OCI-LY1 (cell line): ENCODE measurements around the gene STK17A.

Experiments
- H2AFZ ChIP-seq: fragments of 200-600 bp; sonication (generic), shearing (Covaris generic); 2 replicates; pipeline ENCODE4 v1.6.0; 2014; ENCODE audit warnings: antibody characterized with exemption, mild to moderate bottlenecking, low read length
- H3F3A ChIP-seq: fragments of 200-600 bp; sonication (generic), shearing (Covaris generic); 2 replicates; pipeline ENCODE4 v1.6.0; 2014; ENCODE audit warnings: mild to moderate bottlenecking, antibody characterized with exemption, low read length, moderate library complexity; ENCODE audit not compliant: insufficient read depth
- H3K27ac ChIP-seq: fragments of 200-600 bp; sonication (generic); 2 replicates; pipeline ENCODE4 v1.5.1; 2014; ENCODE audit warnings: low read length, mixed run types, mild to moderate bottlenecking, low read depth; ENCODE audit not compliant: poor library complexity, severe bottlenecking
- H3K27me3 ChIP-seq: fragments of 200-600 bp; sonication (generic); 2 replicates; pipeline ENCODE4 v1.6.0; 2014; ENCODE audit warnings: antibody characterized with exemption, mild to moderate bottlenecking, low read length, moderate library complexity; ENCODE audit not compliant: insufficient read depth
- H3K36me3 ChIP-seq: fragments of 200-600 bp; sonication (generic); 2 replicates; pipeline ENCODE4 v1.6.1; 2014; ENCODE audit warnings: mild to moderate bottlenecking, antibody characterized with exemption, low read length, moderate library complexity, mixed read lengths; ENCODE audit not compliant: insufficient read depth
- H3K4me1 ChIP-seq: fragments of 200-600 bp; sonication (generic); 2 replicates; pipeline ENCODE4 v1.5.1; 2014; ENCODE audit warnings: mild to moderate bottlenecking, low read length, moderate library complexity; ENCODE audit not compliant: insufficient read depth, severe bottlenecking
- H3K4me2 ChIP-seq: fragments of 200-600 bp; sonication (generic), shearing (Covaris generic); 2 replicates; pipeline ENCODE4 v1.6.1; 2014; ENCODE audit warnings: low read length
- H3K4me3 ChIP-seq: fragments of 200-600 bp; sonication (generic); 2 replicates; pipeline ENCODE4 v1.5.1; 2014; ENCODE audit warnings: low read length, low read depth, mild to moderate bottlenecking, mixed read lengths; ENCODE audit not compliant: poor library complexity, severe bottlenecking
- H3K79me2 ChIP-seq: fragments of 200-600 bp; shearing (Covaris generic); 2 replicates; pipeline ENCODE4 v1.6.1; 2016; ENCODE audit warnings: mixed run types, low read length, mixed read lengths; ENCODE audit not compliant: insufficient read depth
- H3K9ac ChIP-seq: fragments of 200-600 bp; sonication (generic), shearing (Covaris generic); 2 replicates; pipeline ENCODE4 v1.6.1; 2014; ENCODE audit warnings: mild to moderate bottlenecking, low read length, mixed read lengths
- H3K9me2 ChIP-seq: fragments of 200-600 bp; sonication (generic), shearing (Covaris generic); 2 replicates; pipeline ENCODE4 v1.6.1; 2014; ENCODE audit warnings: low read depth, mild to moderate bottlenecking, low read length, mixed read lengths
- H3K9me3 ChIP-seq: fragments of 200-600 bp; shearing (Covaris generic); 2 replicates; pipeline ENCODE4 v1.6.1; 2014; ENCODE audit warnings: low read length, mixed read lengths
- H4K20me1 ChIP-seq: fragments of 200-600 bp; sonication (generic), shearing (Covaris generic); 2 replicates; pipeline ENCODE4 v1.6.0; 2016; ENCODE audit warnings: mild to moderate bottlenecking, low read length; ENCODE audit not compliant: insufficient read depth
- EZH2 ChIP-seq: fragments of 200-600 bp; sonication (generic), shearing (Covaris generic); IDR thresholded peaks from 2 replicates; pipeline ENCODE4 v1.8.0; 2017; ENCODE audit warnings: borderline replicate concordance, mixed run types, mild to moderate bottlenecking, antibody characterized with exemption, low read length, moderate library complexity, mixed read lengths
- TF ChIP-seq, protein P1 (sequence below): fragments of 200-600 bp; sonication (generic), shearing (Covaris generic); IDR thresholded peaks from 2 replicates; pipeline ENCODE4 v1.5.1; 2017; ENCODE audit warnings: mild to moderate bottlenecking, antibody characterized with exemption, low read length, moderate library complexity, mixed read lengths

Gene STK17A

DNA sequence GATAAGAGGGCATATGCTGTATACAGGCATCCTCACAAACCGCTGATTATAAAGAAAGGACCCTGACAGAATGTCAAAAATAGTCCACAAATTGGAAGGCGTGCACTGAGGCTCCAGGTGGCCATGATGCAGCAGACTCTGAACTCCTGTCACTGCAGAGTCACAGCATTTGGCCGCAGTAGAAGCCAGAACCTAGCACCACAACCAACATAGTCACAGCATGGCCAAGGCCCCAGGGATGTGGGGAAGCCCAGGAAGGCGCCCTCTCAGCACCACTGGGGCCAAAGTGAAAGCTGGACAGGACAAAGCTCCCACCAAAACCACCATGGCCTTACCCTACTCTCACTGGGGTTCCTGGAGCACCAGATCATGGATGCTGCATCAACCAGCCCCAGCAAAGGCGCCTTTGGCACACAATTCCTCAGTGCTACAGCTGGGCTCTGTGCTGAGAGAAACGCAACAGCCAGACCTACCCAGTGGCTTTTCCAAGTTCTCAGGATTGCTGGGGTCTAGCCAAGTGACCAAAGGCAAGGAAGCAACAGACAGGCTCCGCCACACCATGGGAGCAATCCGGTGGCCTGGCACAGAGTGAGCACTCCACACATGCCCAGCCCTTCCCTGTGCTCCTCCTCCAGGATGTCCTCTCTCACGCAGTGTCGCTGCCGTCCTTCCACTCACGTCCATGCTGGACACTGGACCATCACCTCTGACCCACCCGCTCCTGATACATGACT, 60.2 kb downstream of the STK17A start:
- Histone ChIP-seq H4K20me1 (no peaks in the 10 kb centered on the region), H3K4me2 (peak overlapping the region; percentile 2; the same call in 1 of the 2 replicates), H3K4me3 (no peak overlapping the region), H3K79me2 (no peaks in the 10 kb centered on the region), H3K9me2 (no peaks in the 10 kb centered on the region), H2AFZ (no peak overlapping the region), H3K27me3 (no peaks in the 10 kb centered on the region), H3K4me1 (peaks cover 83% of the 10 kb centered on the region), H3K36me3 (peaks cover 86% of the 10 kb centered on the region), H3K9me3 (no peaks in the 10 kb centered on the region), H3K27ac (peak overlapping the region; percentile 80), H3K9ac (peak overlapping the region; percentile 32; the same call in 1 of the 2 replicates), H3F3A (peaks cover 10% of the 10 kb centered on the region)
- TF ChIP-seq, protein P1, sequence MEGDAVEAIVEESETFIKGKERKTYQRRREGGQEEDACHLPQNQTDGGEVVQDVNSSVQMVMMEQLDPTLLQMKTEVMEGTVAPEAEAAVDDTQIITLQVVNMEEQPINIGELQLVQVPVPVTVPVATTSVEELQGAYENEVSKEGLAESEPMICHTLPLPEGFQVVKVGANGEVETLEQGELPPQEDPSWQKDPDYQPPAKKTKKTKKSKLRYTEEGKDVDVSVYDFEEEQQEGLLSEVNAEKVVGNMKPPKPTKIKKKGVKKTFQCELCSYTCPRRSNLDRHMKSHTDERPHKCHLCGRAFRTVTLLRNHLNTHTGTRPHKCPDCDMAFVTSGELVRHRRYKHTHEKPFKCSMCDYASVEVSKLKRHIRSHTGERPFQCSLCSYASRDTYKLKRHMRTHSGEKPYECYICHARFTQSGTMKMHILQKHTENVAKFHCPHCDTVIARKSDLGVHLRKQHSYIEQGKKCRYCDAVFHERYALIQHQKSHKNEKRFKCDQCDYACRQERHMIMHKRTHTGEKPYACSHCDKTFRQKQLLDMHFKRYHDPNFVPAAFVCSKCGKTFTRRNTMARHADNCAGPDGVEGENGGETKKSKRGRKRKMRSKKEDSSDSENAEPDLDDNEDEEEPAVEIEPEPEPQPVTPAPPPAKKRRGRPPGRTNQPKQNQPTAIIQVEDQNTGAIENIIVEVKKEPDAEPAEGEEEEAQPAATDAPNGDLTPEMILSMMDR: no peak
- TF ChIP-seq EZH2: no peak

DNA sequence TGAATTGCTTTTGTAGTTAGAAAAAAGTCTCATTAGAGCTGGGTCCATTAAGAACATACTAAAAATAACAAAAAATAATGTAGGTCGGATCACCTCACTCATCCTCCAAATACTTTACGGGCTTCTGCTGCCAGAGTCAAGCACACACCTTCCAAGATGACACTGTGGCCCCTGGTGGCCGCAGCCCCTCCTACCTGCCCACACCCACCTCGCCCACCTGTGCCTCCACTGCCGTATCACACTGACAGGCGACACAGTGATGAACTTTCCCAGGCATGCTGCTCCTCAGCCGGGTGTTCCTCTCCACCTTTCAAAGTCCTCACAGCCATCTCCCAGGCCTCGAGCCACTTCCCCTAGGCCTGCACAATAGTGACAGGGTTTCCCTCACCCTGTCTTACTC, 60.9 kb downstream of the STK17A start:
- peaks cover 90% of the 10 kb centered on the region for H3K4me1 ChIP-seq
- H3K9me3 ChIP-seq: no peaks in the 10 kb centered on the region
- H3K9ac ChIP-seq: peak overlapping the region; percentile 32; the same call in 1 of the 2 replicates
- H3K27me3 ChIP-seq: no peaks in the 10 kb centered on the region
- H3F3A ChIP-seq: peaks cover 16% of the 10 kb centered on the region
- no peak overlapping the region for H2AFZ ChIP-seq
- no peaks in the 10 kb centered on the region for H4K20me1 ChIP-seq
- peak overlapping the region; percentile 80 for H3K27ac ChIP-seq
- H3K4me3 ChIP-seq: no peak overlapping the region
- peaks cover 79% of the 10 kb centered on the region for H3K36me3 ChIP-seq
- peak overlapping the region; percentile 2; the same call in 1 of the 2 replicates for H3K4me2 ChIP-seq
- no peaks in the 10 kb centered on the region for H3K79me2 ChIP-seq
- no peaks in the 10 kb centered on the region for H3K9me2 ChIP-seq
- no peak for TF ChIP-seq EZH2
- TF ChIP-seq, protein P1: no peak

DNA sequence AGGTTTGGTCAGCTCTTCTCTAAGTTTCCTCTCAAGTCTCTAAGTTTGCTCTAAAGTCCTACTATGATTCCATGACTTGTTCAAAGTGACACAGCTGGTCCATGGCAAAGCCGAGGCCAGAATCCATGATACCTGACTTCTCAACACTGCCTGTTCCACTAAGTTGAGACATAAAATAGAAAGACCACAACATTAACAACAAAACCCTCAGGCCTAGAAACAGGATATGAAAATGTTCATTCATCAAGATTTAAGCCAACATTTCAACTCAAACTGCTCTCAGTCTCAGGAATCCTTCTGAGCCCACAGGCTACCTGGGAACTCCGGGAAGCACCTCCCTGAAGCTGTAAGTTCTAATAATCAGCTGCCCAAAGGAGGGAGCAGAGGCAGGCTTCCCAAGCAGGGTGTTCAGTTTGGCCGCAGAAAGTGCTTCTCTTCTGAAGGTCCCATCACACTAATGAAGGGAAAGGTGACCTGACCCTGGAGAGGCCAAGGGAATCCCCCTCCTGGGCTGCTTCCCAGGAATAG, 62.9 kb downstream of the STK17A start:
- Histone ChIP-seq H3F3A (peaks cover 29% of the 10 kb centered on the region), H3K4me2 (peak overlapping the region; percentile 81), H3K4me1 (peaks cover 97% of the 10 kb centered on the region)

More for the DNA sequence above, 62.9 kb downstream of the STK17A start:
- no peak for TF ChIP-seq EZH2
- TF ChIP-seq, protein P1: no peak
- Histone ChIP-seq H3K79me2 (no peaks in the 10 kb centered on the region), H3K9me3 (no peaks in the 10 kb centered on the region), H2AFZ (no peak overlapping the region), H3K27ac (peak overlapping the region; percentile 98), H4K20me1 (no peaks in the 10 kb centered on the region), H3K9ac (peak overlapping the region; percentile 65), H3K9me2 (no peaks in the 10 kb centered on the region), H3K36me3 (peaks cover 59% of the 10 kb centered on the region), H3K4me3 (peak overlapping the region; percentile 59), H3K27me3 (no peaks in the 10 kb centered on the region)
